ENCODE data around the gene PROKR1.
"Not testable (repeated sequence)": the region's sequence is repeated elsewhere in the genome, so short reads cannot be mapped to it uniquely, and the experiment has no call there.

DNA sequence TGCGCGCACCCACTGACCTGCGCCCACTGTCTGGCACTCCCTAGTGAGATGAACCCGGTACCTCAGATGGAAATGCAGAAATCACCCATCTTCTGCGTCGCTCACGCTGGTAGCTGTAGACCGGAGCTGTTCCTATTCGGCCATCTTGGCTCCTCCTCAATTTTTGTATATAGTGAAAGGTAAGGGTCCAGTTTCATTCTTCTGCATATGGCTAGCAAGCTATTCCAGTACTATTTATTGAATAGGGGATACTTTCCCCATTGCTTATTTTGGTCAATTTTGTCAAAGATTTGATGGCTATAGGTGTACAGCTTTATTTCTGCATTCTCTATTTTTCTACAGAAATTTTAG lies 36.5 kb downstream of the PROKR1 start:
- TF ChIP-seq CTCF, POLR2A (IDR thresholded peaks at IDR 0.05): not testable (repeated sequence)

Measured in esophagus squamous epithelium (tissue), 4 donors.